ENCODE results near the gene MTURN. TPM values are rescaled to one million over a fixed set of nuclear protein-coding genes. Genes with fewer than 3 reads are reported as not detected.

Gene MTURN
- polyA plus RNA-seq, 2 of the 4 experiments (the other 2 are of a cell fraction) = 2.3 to 2.5 TPM

DNA sequence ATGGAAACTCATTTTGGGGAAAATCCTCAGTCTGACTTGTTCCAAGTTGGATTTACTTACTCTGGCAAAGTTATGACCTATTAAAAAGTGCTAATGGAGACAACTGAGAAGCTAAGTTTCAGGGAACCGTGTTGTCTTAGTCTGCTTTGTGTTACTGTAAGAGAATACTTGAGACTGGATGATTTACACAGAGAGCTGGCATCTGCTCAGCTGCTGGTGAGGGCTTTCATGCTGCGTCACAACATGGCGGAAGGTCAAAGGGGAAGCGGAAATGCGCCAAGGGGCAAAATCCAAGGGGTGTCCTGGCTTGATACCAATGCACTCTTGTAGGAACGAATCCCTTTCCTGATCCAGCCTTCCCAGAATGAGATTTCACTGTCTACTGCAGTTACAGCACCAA, 46.4 kb downstream of the MTURN start:
- H3K4me1 ChIP-seq = no peaks in the 10 kb centered on the region
- ATAC-seq = no peak
- no peak overlapping the region for H3K4me2 ChIP-seq
- no peaks in the 10 kb centered on the region for H3K9me3 ChIP-seq
- no peak overlapping the region for H3K27ac ChIP-seq
- ChIA-PET CTCF (no interaction called here), POLR2A (no interaction called here)
- DNase-seq (ENCODE audit: low read depth in 1 of 2, low spot score in 1 of 2) = no peak
- H3K4me3 ChIP-seq = no peak overlapping the region
- TF ChIP-seq FOXS1 (CRISPR knock-in tag; IDR thresholded peaks at IDR 0.05) = no peak
- no peak for TF ChIP-seq CBX2 (IDR thresholded peaks at IDR 0.05; ENCODE audit: borderline replicate concordance, low read depth)
- TF ChIP-seq, protein P1, sequence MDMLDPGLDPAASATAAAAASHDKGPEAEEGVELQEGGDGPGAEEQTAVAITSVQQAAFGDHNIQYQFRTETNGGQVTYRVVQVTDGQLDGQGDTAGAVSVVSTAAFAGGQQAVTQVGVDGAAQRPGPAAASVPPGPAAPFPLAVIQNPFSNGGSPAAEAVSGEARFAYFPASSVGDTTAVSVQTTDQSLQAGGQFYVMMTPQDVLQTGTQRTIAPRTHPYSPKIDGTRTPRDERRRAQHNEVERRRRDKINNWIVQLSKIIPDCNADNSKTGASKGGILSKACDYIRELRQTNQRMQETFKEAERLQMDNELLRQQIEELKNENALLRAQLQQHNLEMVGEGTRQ (IDR thresholded peaks at IDR 0.05) = no peak
- TF ChIP-seq CHD2 (IDR thresholded peaks at IDR 0.05; ENCODE audit: low read length, partially characterized antibody) = no peak
- no peak for TF ChIP-seq TFCP2L1 (CRISPR knock-in tag; IDR thresholded peaks at IDR 0.05)
- TF ChIP-seq HOXA7 (CRISPR knock-in tag; IDR thresholded peaks at IDR 0.05) = no peak
- no peak for TF ChIP-seq MAZ (IDR thresholded peaks at IDR 0.05; ENCODE audit: borderline replicate concordance, low read depth, low read length)
- TF ChIP-seq EHF (CRISPR knock-in tag; IDR thresholded peaks at IDR 0.05) = no peak
- no peak for TF ChIP-seq RAD21 (conservative IDR thresholded peaks at IDR 0.05 in 1 of 2, IDR thresholded peaks at IDR 0.05 in 1 of 2)
- no peak for TF ChIP-seq RARB (CRISPR knock-in tag; IDR thresholded peaks at IDR 0.05)
- FAIRE-seq = no peak
- WGBS (ENCODE audit: missing lambda C conversion rate) = 69% methylated on average over 6 of the region's 6 CpGs

DNA sequence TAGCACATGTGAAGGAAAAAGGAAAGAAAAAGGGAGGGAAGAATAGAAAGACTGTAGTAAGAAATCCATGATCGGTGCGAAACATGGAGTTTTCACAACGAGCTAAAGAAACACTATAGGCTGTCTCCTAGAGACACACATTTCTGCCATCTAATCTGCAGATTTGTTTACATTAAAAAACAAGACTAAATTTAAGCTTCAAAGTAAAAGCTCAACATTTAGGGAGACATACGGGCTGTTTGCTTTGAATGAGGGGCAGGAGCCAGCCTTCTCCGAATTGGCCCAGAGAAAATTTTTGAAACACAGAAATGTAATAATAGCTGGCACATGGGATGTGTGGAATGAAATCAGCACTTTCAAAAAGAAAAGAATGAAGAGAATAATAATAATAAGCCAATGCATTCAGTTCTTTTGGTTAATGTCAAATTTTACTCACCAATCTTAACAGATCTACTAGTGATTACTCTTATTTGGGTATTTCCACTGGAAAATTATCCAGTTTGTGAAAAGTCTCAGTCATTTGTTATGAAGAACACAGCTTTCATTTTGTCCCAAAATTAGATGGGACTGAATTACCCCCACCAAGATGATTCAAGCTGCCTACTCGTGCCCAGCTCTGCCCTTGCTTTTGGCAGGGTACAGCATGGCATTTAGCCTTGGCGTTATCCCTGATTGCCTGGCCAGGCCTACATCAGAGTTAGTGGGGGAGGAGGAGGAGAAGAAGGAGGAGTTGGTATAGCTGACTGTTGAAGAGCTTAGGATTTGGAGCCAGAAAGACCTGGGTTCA, 47.1 kb downstream of the MTURN start:
- DNase-seq (ENCODE audit: low read depth in 1 of 2, low spot score in 1 of 2) (no peak), FAIRE-seq (no peak), ATAC-seq (no peak)
- H3K4me1 ChIP-seq = no peaks in the 10 kb centered on the region
- CTCF ChIA-PET = interaction anchor here (1.1 to 1.8 kb wide), 4 partner anchors 16 to 94 kb away, joined by 3 to 10 read pairs (median 6); no protein-coding TSS in a partner anchor
- no peak for TF ChIP-seq NFE2L2 (conservative IDR thresholded peaks at IDR 0.05; ENCODE audit: low read length)
- no peak for TF ChIP-seq RNF2 (IDR thresholded peaks at IDR 0.05; ENCODE audit: borderline replicate concordance, low read depth)
- H3K4me3 ChIP-seq = no peak overlapping the region
- no peak overlapping the region for H3K27ac ChIP-seq
- POLR2A ChIA-PET = interaction anchor here (1.7 kb wide), 1 partner anchor 8 kb away, joined by 3 read pairs; no protein-coding TSS in a partner anchor
- no peaks in the 10 kb centered on the region; the same call in 2 of the 3 replicates for H3K9me3 ChIP-seq
- H3K4me2 ChIP-seq = no peak overlapping the region
- WGBS (ENCODE audit: missing lambda C conversion rate) = 75% methylated on average over 7 of the region's 7 CpGs

DNA sequence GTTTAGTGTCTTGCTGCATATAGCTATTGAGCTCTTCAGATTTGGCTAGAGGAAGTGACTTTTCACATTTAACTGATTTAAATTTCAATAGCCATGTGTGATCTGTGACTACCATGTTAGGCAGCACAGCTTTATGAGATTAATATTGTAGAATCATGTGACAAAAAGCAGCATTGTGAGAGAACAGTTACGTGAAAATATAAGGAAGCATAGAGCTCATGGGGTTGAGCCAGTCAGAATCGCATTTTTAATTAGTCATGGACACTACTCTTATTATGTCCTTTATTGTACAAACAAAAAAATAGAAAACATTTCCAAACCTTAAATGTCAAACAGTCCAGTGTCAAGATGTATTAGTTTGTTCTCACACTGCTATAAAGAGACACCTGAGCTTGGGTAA, 48.0 kb downstream of the MTURN start:
- Histone ChIP-seq H3K4me3 (no peak overlapping the region), H3K4me1 (no peaks in the 10 kb centered on the region), H3K27ac (no peak overlapping the region), H3K9me3 (no peaks in the 10 kb centered on the region; the same call in 2 of the 3 replicates), H3K4me2 (no peak overlapping the region)
- ChIA-PET POLR2A (interaction anchor here (1.7 kb wide), 1 partner anchor 9 kb away, joined by 3 read pairs; no protein-coding TSS in a partner anchor), CTCF (interaction anchor here (1.1 to 1.8 kb wide), 5 partner anchors 17 to 93 kb away, joined by 3 to 10 read pairs (median 5); no protein-coding TSS in a partner anchor)
- no peak for DNase-seq (ENCODE audit: low read depth in 1 of 2, low spot score in 1 of 2)
- FAIRE-seq = no peak
- TF ChIP-seq KDM5A (IDR thresholded peaks at IDR 0.05) = no peak
- TF ChIP-seq, protein P2, sequence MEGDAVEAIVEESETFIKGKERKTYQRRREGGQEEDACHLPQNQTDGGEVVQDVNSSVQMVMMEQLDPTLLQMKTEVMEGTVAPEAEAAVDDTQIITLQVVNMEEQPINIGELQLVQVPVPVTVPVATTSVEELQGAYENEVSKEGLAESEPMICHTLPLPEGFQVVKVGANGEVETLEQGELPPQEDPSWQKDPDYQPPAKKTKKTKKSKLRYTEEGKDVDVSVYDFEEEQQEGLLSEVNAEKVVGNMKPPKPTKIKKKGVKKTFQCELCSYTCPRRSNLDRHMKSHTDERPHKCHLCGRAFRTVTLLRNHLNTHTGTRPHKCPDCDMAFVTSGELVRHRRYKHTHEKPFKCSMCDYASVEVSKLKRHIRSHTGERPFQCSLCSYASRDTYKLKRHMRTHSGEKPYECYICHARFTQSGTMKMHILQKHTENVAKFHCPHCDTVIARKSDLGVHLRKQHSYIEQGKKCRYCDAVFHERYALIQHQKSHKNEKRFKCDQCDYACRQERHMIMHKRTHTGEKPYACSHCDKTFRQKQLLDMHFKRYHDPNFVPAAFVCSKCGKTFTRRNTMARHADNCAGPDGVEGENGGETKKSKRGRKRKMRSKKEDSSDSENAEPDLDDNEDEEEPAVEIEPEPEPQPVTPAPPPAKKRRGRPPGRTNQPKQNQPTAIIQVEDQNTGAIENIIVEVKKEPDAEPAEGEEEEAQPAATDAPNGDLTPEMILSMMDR (IDR thresholded peaks at IDR 0.05) = no peak
- no peak for TF ChIP-seq NFE2L2 (conservative IDR thresholded peaks at IDR 0.05; ENCODE audit: low read length)
- no peak for TF ChIP-seq NPAS2 (CRISPR knock-in tag; IDR thresholded peaks at IDR 0.05; ENCODE audit: borderline replicate concordance)
- no peak for TF ChIP-seq POLR2AphosphoS2 (conservative IDR thresholded peaks at IDR 0.05; ENCODE audit: low read length)
- no peak for TF ChIP-seq CBX8 (IDR thresholded peaks at IDR 0.05)
- no peak for TF ChIP-seq HDAC2 (IDR thresholded peaks at IDR 0.05)
- no peak for TF ChIP-seq GATA3 (IDR thresholded peaks at IDR 0.05; ENCODE audit: borderline replicate concordance)
- no peak for TF ChIP-seq TFCP2L1 (CRISPR knock-in tag; IDR thresholded peaks at IDR 0.05)
- TF ChIP-seq, protein P3, sequence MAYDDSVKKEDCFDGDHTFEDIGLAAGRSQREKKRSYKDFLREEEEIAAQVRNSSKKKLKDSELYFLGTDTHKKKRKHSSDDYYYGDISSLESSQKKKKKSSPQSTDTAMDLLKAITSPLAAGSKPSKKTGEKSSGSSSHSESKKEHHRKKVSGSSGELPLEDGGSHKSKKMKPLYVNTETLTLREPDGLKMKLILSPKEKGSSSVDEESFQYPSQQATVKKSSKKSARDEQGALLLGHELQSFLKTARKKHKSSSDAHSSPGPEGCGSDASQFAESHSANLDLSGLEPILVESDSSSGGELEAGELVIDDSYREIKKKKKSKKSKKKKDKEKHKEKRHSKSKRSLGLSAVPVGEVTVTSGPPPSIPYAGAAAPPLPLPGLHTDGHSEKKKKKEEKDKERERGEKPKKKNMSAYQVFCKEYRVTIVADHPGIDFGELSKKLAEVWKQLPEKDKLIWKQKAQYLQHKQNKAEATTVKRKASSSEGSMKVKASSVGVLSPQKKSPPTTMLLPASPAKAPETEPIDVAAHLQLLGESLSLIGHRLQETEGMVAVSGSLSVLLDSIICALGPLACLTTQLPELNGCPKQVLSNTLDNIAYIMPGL (CRISPR knock-in tag; IDR thresholded peaks at IDR 0.05; ENCODE audit: borderline replicate concordance) = no peak
- TF ChIP-seq, protein P4, sequence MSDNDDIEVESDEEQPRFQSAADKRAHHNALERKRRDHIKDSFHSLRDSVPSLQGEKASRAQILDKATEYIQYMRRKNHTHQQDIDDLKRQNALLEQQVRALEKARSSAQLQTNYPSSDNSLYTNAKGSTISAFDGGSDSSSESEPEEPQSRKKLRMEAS (IDR thresholded peaks at IDR 0.05) = no peak
- TF ChIP-seq EHF (CRISPR knock-in tag; IDR thresholded peaks at IDR 0.05) = no peak
- no peak for TF ChIP-seq ZSCAN20 (CRISPR knock-in tag; IDR thresholded peaks at IDR 0.05)
- TF ChIP-seq POLR2A (IDR thresholded peaks at IDR 0.05; ENCODE audit: low read length) = no peak
- TF ChIP-seq, protein P5, sequence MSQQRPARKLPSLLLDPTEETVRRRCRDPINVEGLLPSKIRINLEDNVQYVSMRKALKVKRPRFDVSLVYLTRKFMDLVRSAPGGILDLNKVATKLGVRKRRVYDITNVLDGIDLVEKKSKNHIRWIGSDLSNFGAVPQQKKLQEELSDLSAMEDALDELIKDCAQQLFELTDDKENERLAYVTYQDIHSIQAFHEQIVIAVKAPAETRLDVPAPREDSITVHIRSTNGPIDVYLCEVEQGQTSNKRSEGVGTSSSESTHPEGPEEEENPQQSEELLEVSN (IDR thresholded peaks at IDR 0.05; ENCODE audit: borderline replicate concordance, low read depth) = no peak
- TF ChIP-seq, protein P6, sequence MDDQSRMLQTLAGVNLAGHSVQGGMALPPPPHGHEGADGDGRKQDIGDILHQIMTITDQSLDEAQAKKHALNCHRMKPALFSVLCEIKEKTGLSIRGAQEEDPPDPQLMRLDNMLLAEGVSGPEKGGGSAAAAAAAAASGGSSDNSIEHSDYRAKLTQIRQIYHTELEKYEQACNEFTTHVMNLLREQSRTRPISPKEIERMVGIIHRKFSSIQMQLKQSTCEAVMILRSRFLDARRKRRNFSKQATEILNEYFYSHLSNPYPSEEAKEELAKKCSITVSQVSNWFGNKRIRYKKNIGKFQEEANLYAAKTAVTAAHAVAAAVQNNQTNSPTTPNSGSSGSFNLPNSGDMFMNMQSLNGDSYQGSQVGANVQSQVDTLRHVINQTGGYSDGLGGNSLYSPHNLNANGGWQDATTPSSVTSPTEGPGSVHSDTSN (IDR thresholded peaks at IDR 0.05) = no peak
- TF ChIP-seq MAZ (IDR thresholded peaks at IDR 0.05; ENCODE audit: borderline replicate concordance, low read depth, low read length) = no peak
- no peak for TF ChIP-seq FOSB (CRISPR knock-in tag; IDR thresholded peaks at IDR 0.05)
- no peak for TF ChIP-seq PHF8 (IDR thresholded peaks at IDR 0.05; ENCODE audit: borderline replicate concordance, low read depth)
- no peak for ATAC-seq
- WGBS (ENCODE audit: missing lambda C conversion rate) = 83% methylated on average over 2 of the region's 2 CpGs
